H1 (cell line): ENCODE results near the gene POU2F1. TPM values are rescaled to one million over a fixed set of nuclear protein-coding genes. Genes with fewer than 3 reads are reported as not detected.

ENCODE experiments used
- CTCF ChIA-PET: fragments of 300-600 bp; sonication (Branson Sonifier 250); formaldehyde crosslinking; loops from one replicate; lab custom pipeline; 2021; ENCODE audit not compliant: partially characterized antibody; lab: Charles Lee
- POLR2A ChIA-PET: fragments of 300-600 bp; sonication (Branson Sonifier 250); formaldehyde crosslinking; loops from one replicate; lab custom pipeline; 2021; ENCODE audit warnings: inconsistent platforms; ENCODE audit not compliant: partially characterized antibody; lab: Charles Lee
- DNase-seq, 2 experiments: peaks; one replicate each; pipeline versions ENCODE4 v3.0.0 to v3.0.0-alpha.2; 2010 to 2022; ENCODE audit warnings: low spot score in 2 of 2, low read depth in 1 of 2, mixed read lengths in 1 of 2
- FAIRE-seq: peaks from 2 replicates; lab custom pipeline; 2011; peaks lifted over from hg19 to GRCh38; lab: Jason Lieb, UNC
- H2AFZ ChIP-seq: 2 replicates; pipeline ENCODE4 v1.8.1; 2012; ENCODE audit warnings: low read length, inconsistent platforms
- H2AK5ac ChIP-seq: 2 replicates; pipeline ENCODE4 v1.6.1; 2013; ENCODE audit warnings: low read depth, low read length
- H2BK120ac ChIP-seq: replicated peaks from 2 replicates; pipeline ENCODE3; 2013; ENCODE audit warnings: low read depth, low read length, inconsistent platforms
- H2BK12ac ChIP-seq: 2 replicates; pipeline ENCODE4 v1.6.1; 2013; ENCODE audit warnings: low read depth, low read length
- H2BK15ac ChIP-seq: 2 replicates; pipeline ENCODE4 v1.6.1; 2013; ENCODE audit warnings: low read length
- H2BK20ac ChIP-seq: 2 replicates; pipeline ENCODE4 v1.6.1; 2013; ENCODE audit warnings: low read length
- H2BK5ac ChIP-seq: 2 replicates; pipeline ENCODE4 v1.6.1; 2013; ENCODE audit warnings: low read depth, low read length
- H3K14ac ChIP-seq: 2 replicates; pipeline ENCODE4 v1.6.1; 2013; ENCODE audit warnings: inconsistent platforms; ENCODE audit not compliant: insufficient read length
- H3K18ac ChIP-seq: 2 replicates; pipeline ENCODE4 v1.6.1; 2013; ENCODE audit warnings: low read length; ENCODE audit errors: extremely low read depth
- H3K23ac ChIP-seq: 2 replicates; pipeline ENCODE4 v1.6.1; 2013; ENCODE audit warnings: inconsistent platforms; ENCODE audit not compliant: insufficient read length
- H3K23me2 ChIP-seq: 2 replicates; pipeline ENCODE4 v1.6.1; 2013; ENCODE audit warnings: low read depth, low read length
- H3K27ac ChIP-seq: 2 replicates; pipeline ENCODE4 v1.6.1; 2011; ENCODE audit warnings: low read depth, low read length, inconsistent platforms
- H3K27me3 ChIP-seq, 4 experiments: replicated peaks in 1 of 4; 1 replicate in 1 of 4; 2 replicates in 3 of 4; pipeline versions ENCODE4 v1.6.1 to v1.8.1; 2011 to 2013; ENCODE audit warnings: low read length in 3 of 4, mild to moderate bottlenecking in 3 of 4, inconsistent platforms in 2 of 4, mixed read lengths in 2 of 4, moderate library complexity in 1 of 4; ENCODE audit not compliant: control insufficient read depth in 3 of 4, insufficient read depth in 3 of 4; ENCODE audit errors: extremely low read depth in 1 of 4
- H3K36me3 ChIP-seq, 4 experiments: 2 replicates each; pipeline versions ENCODE4 v1.6.1 to v1.8.1; 2011 to 2013; ENCODE audit warnings: mild to moderate bottlenecking in 4 of 4, low read length in 3 of 4, moderate library complexity in 2 of 4, control low read depth in 1 of 4, inconsistent platforms in 1 of 4; ENCODE audit not compliant: insufficient read depth in 4 of 4, control insufficient read depth in 2 of 4
- H3K4ac ChIP-seq: replicated peaks from 2 replicates; pipeline ENCODE3; 2013; ENCODE audit warnings: low read length, low read depth, mixed read lengths, inconsistent platforms; ENCODE audit not compliant: insufficient read length
- H3K4me1 ChIP-seq, 4 experiments: replicated peaks in 1 of 4; 1 replicate in 1 of 4; 2 replicates in 3 of 4; pipeline versions ENCODE4 v1.6.1 to v1.8.1; 2011 to 2013; ENCODE audit warnings: low read length in 3 of 4, inconsistent platforms in 2 of 4, mixed read lengths in 1 of 4; ENCODE audit not compliant: insufficient read depth in 4 of 4, control insufficient read depth in 3 of 4
- H3K4me2 ChIP-seq, 2 experiments: 2 replicates each; pipeline versions ENCODE4 v1.6.1 to v1.8.1; 2011 to 2013; ENCODE audit warnings: low read depth in 2 of 2, low read length in 2 of 2, control low read depth in 1 of 2, inconsistent platforms in 1 of 2, mild to moderate bottlenecking in 1 of 2; ENCODE audit not compliant: insufficient read depth in 1 of 2
- H3K4me3 ChIP-seq, 4 experiments: fragments of 200-600, 300-600 bp in 1 of 4; sonication (generic), shearing (Covaris generic), sonication (Bioruptor Twin) in 1 of 4; 2 replicates each; pipeline versions ENCODE4 v1.5.1 to v1.8.1; 2011 to 2016; ENCODE audit warnings: low read length in 4 of 4, low read depth in 3 of 4, control low read depth in 2 of 4, inconsistent platforms in 2 of 4, mild to moderate bottlenecking in 2 of 4, mixed read lengths in 1 of 4, moderate library complexity in 1 of 4; ENCODE audit not compliant: insufficient read depth in 2 of 4; ENCODE audit errors: extremely low read depth in 1 of 4
- H3K56ac ChIP-seq: replicated peaks from 2 replicates; pipeline ENCODE3; 2013; ENCODE audit warnings: low read depth, mild to moderate bottlenecking, mixed read lengths, low read length, inconsistent platforms; ENCODE audit not compliant: insufficient read length
- H3K79me1 ChIP-seq: 2 replicates; pipeline ENCODE4 v1.6.1; 2013; ENCODE audit warnings: low read depth, low read length, control low read depth
- H3K79me2 ChIP-seq, 2 experiments: 2 replicates each; pipeline versions ENCODE4 v1.6.1 to v1.8.1; 2012 to 2013; ENCODE audit warnings: low read length in 2 of 2, mild to moderate bottlenecking in 2 of 2, inconsistent platforms in 1 of 2; ENCODE audit not compliant: insufficient read depth in 2 of 2, control insufficient read depth in 1 of 2
- H3K9ac ChIP-seq, 4 experiments: replicated peaks in 1 of 4; 1 replicate in 1 of 4; 2 replicates in 3 of 4; pipeline versions ENCODE4 v1.6.1 to v1.8.1; 2011 to 2013; ENCODE audit warnings: low read depth in 3 of 4, low read length in 3 of 4, control low read depth in 2 of 4, mild to moderate bottlenecking in 2 of 4, moderate library complexity in 2 of 4, inconsistent platforms in 1 of 4; ENCODE audit errors: extremely low read depth in 1 of 4
- H3K9me3 ChIP-seq, 2 experiments: 2 replicates each; pipeline versions ENCODE4 v1.6.1 to v1.8.1; 2012 to 2013; ENCODE audit warnings: mild to moderate bottlenecking in 2 of 2, moderate library complexity in 2 of 2, control low read depth in 1 of 2, inconsistent platforms in 1 of 2, low read depth in 1 of 2, low read length in 1 of 2, mixed read lengths in 1 of 2; ENCODE audit not compliant: insufficient read depth in 2 of 2
- H4K20me1 ChIP-seq, 2 experiments: replicated peaks in 1 of 2; 2 replicates each; pipeline versions ENCODE3 to v1.8.1; 2011 to 2013; ENCODE audit warnings: inconsistent platforms in 2 of 2, low read length in 2 of 2, mild to moderate bottlenecking in 1 of 2; ENCODE audit not compliant: insufficient read depth in 2 of 2, control insufficient read depth in 1 of 2
- H4K5ac ChIP-seq: 2 replicates; pipeline ENCODE4 v1.6.1; 2013; ENCODE audit warnings: low read length, low read depth, mixed read lengths, inconsistent platforms; ENCODE audit not compliant: insufficient read length
- H4K8ac ChIP-seq: 2 replicates; pipeline ENCODE4 v1.8.0; 2013; ENCODE audit warnings: mild to moderate bottlenecking, moderate library complexity, low read length, inconsistent platforms; ENCODE audit not compliant: insufficient read depth; ENCODE audit errors: extremely low read depth
- H4K91ac ChIP-seq: replicated peaks from 2 replicates; pipeline ENCODE3; 2013; ENCODE audit warnings: low read length, mixed read lengths, inconsistent platforms; ENCODE audit not compliant: insufficient read length
- ASH2L ChIP-seq: fragments of 200-600, 300-600 bp; sonication (generic); IDR thresholded peaks from one replicate; pipeline ENCODE4 v1.7.1; 2017; ENCODE audit warnings: low read length
- BCL11A ChIP-seq, 2 experiments: IDR thresholded peaks; one replicate each; pipeline ENCODE4 v1.6.1; 2011; ENCODE audit warnings: low read depth in 2 of 2, low read length in 2 of 2, mild to moderate bottlenecking in 2 of 2
- CTBP2 ChIP-seq: IDR thresholded peaks from 2 replicates; pipeline ENCODE4 v1.7.0; 2011; ENCODE audit warnings: borderline replicate concordance, mild to moderate bottlenecking, moderate library complexity, mixed read lengths, low read length; ENCODE audit not compliant: insufficient read depth, insufficient read length
- EGR1 ChIP-seq: IDR thresholded peaks from 2 replicates; pipeline ENCODE4 v1.6.1; 2011; ENCODE audit warnings: low read depth, low read length, borderline replicate concordance
- FOSL1 ChIP-seq: IDR thresholded peaks from 2 replicates; pipeline ENCODE4 v1.6.1; 2011; ENCODE audit warnings: mild to moderate bottlenecking, low read depth, low read length, moderate library complexity; ENCODE audit not compliant: insufficient read depth
- HDAC2 ChIP-seq, 2 experiments: fragments of 300-600 bp in 1 of 2; sonication (generic) in 1 of 2; IDR thresholded peaks; 2 replicates each; pipeline ENCODE4 v1.6.1; 2011 to 2012; ENCODE audit warnings: low read depth in 2 of 2, low read length in 2 of 2, mild to moderate bottlenecking in 2 of 2, moderate library complexity in 2 of 2, borderline replicate concordance in 1 of 2, inconsistent platforms in 1 of 2
- JUN ChIP-seq: IDR thresholded peaks from 2 replicates; pipeline ENCODE4 v1.6.1; 2011; ENCODE audit warnings: low read depth, mild to moderate bottlenecking, improper control_type of control experiment, low read length
- KDM4A ChIP-seq: IDR thresholded peaks from one replicate; pipeline ENCODE4 v1.7.1; 2012; ENCODE audit warnings: low read depth, mild to moderate bottlenecking, moderate library complexity, low read length, inconsistent platforms; ENCODE audit not compliant: severe bottlenecking
- NRF1 ChIP-seq: IDR thresholded peaks from 2 replicates; pipeline ENCODE4 v1.6.1; 2011; ENCODE audit warnings: mild to moderate bottlenecking, low read depth, low read length, improper control_type of control experiment
- PHF8 ChIP-seq: fragments of 200-600 bp; sonication (generic); conservative IDR thresholded peaks from 2 replicates; pipeline ENCODE4 v1.7.1; 2012; ENCODE audit warnings: low read depth, mild to moderate bottlenecking, inconsistent platforms, low read length, moderate library complexity
- RFX5 ChIP-seq: IDR thresholded peaks from 2 replicates; pipeline ENCODE4 v1.6.1; 2011; ENCODE audit warnings: low read depth, low read length, improper control_type of control experiment, borderline replicate concordance
- SIX5 ChIP-seq: IDR thresholded peaks from 2 replicates; pipeline ENCODE4 v1.6.1; 2011; ENCODE audit warnings: mild to moderate bottlenecking, low read depth, low read length
- SP4 ChIP-seq: IDR thresholded peaks from 2 replicates; pipeline ENCODE4 v1.6.1; 2012; ENCODE audit warnings: low read length, inconsistent platforms
- TAF1 ChIP-seq: IDR thresholded peaks from 2 replicates; pipeline ENCODE4 v1.6.1; 2011; ENCODE audit warnings: mild to moderate bottlenecking, low read depth, low read length
- TAF7 ChIP-seq: optimal IDR thresholded peaks from 2 replicates; pipeline ENCODE3; 2011; ENCODE audit warnings: low read depth, mild to moderate bottlenecking, inconsistent platforms, low read length, moderate library complexity, borderline replicate concordance
- WGBS, 2 experiments: shearing (Covaris generic) in 1 of 2; methylation state at CpG; one replicate each; pipeline versions ENCODE4 v1.1.6 to v1.1.7; 2013 to 2015; ENCODE audit warnings: low lambda C conversion rate in 2 of 2, mixed read lengths in 2 of 2, inconsistent platforms in 1 of 2, low coverage in 1 of 2, missing lambda C conversion rate in 1 of 2; ENCODE audit not compliant: insufficient replicate concordance in 2 of 2, insufficient coverage in 1 of 2, insufficient read length in 1 of 2; ENCODE audit errors: extremely low coverage in 1 of 2, missing lambda C conversion rate in 1 of 2; 5-methylcytosine and 5-hydroxymethylcytosine counted together
- polyA plus RNA-seq, 7 experiments: library from polyadenylated mRNA; depleted of rRNA in 3 of 7; stranded (reverse) in 5 of 7; unstranded in 2 of 7; fragments of >200 nt in 5 of 7; fragments of 200-250 nt in 2 of 7; gene quantifications; 1 replicate in 5 of 7; 2 replicates in 1 of 7; 4 replicates in 1 of 7; pipeline versions ENCODE4 v1.2.1 to v1.2.3, GENCODE V29; 2011 to 2013; ENCODE audit warnings: missing spikeins in 2 of 7, mixed read lengths in 2 of 7
- total RNA-seq: library from RNA; stranded (reverse); fragmentation: NEBNext Ultra II Directional; extraction: Animal tissue kit (Norgen Biotek cat#: 25700); gene quantifications from 2 replicates; pipeline ENCODE4 v1.2.1, GENCODE V29; 2021

POU2F1 gene
- total and polyA plus RNA-seq, 2 of the 8 experiments (the other 6 are each of a cell fraction or from before 2014, with no cell fraction given): 37.0 to 57.2 TPM

- no peak for DNase-seq
- TF ChIP-seq TAF7 (no peak), RFX5 (no peak), PHF8 (no peak), HDAC2 (IDR thresholded peaks at IDR 0.05; ENCODE audit: borderline replicate concordance in 1 of 2, low read depth in 2 of 2, low read length in 2 of 2) (no peak), ASH2L (no peak), EGR1 (no peak), SIX5 (no peak), FOSL1 (no peak), KDM4A (no peak), BCL11A (IDR thresholded peaks at IDR 0.05; ENCODE audit: low read depth in 2 of 2, low read length in 2 of 2) (no peak), JUN (no peak), NRF1 (no peak), TAF1 (no peak), SP4 (no peak), CTBP2 (no peak)
Observed at GRCh38 chr1:167247754-167248153, 27.1 kb downstream of the POU2F1 start.

More at GRCh38 chr1:167247754-167248153, 27.1 kb downstream of the POU2F1 start:
- Histone ChIP-seq H2BK20ac (no peak overlapping the region), H3K14ac (no peak overlapping the region), H2BK5ac (no peak overlapping the region), H2AK5ac (no peak overlapping the region), H4K5ac (no peak overlapping the region), H3K9me3 (no peaks in the 10 kb centered on the region), H2BK120ac (no peak overlapping the region), H4K8ac (no peak overlapping the region), H3K23me2 (no peaks in the 10 kb centered on the region), H3K4me1 (no peaks in the 10 kb centered on the region), H3K23ac (no peak overlapping the region), H3K4me2 (no peak overlapping the region), H3K27ac (no peak overlapping the region), H3K4me3 (no peak overlapping the region), H2AFZ (no peak overlapping the region), H3K18ac (no peak overlapping the region), H3K79me2 (peaks cover 7 to 95% of the 10 kb centered on the region in 2 experiments; a peak in 3 of 4 replicates), H4K20me1 (peaks cover 0 to 7% of the 10 kb centered on the region in 2 experiments), H3K79me1 (peaks cover 5% of the 10 kb centered on the region; the same call in 1 of the 2 replicates), H3K4ac (no peak overlapping the region), H2BK12ac (no peak overlapping the region), H3K9ac (no peak overlapping the region), H2BK15ac (no peak overlapping the region), H3K56ac (no peak overlapping the region), H3K27me3 (no peaks in the 10 kb centered on the region), H4K91ac (no peak overlapping the region), H3K36me3 (peaks cover 0 to 7% (median 0%) of the 10 kb centered on the region in 4 experiments; a peak in 3 of 8 replicates)
- no peak for FAIRE-seq
- POLR2A ChIA-PET: interaction anchor here (1.0 kb wide), 1 partner anchor 46 kb away, joined by 3 read pairs; no protein-coding TSS in a partner anchor
- CTCF ChIA-PET: no interaction called here
- 89% methylated on average over 1 of the region's 1 CpG; no CpG with 5 or more reads in 1 of the 2 experiments for WGBS, 2 experiments
